SK-N-MC (cell line): ENCODE results near the gene TAS2R38.
A peak's percentile ranks its signal among the peaks of the same experiment; 100 is the strongest.
"Not testable (repeated sequence)": the region's sequence is repeated elsewhere in the genome, so short reads cannot be mapped to it uniquely, and the experiment has no call there.

Experiments
- DNase-seq: peaks from one replicate; pipeline ENCODE4 v3.0.0-alpha.2; 2011; ENCODE audit warnings: low read depth, low spot score
- H3K27ac ChIP-seq: fragments of 200-600 bp; sonication (generic); 2 replicates; pipeline ENCODE4 v1.5.1; 2016; ENCODE audit warnings: mixed run types
- H3K36me3 ChIP-seq: fragments of 200-600 bp; sonication (generic); 2 replicates; pipeline ENCODE4 v1.6.1; 2017; ENCODE audit warnings: antibody characterized with exemption, low read length, mixed read lengths; ENCODE audit not compliant: insufficient read depth
- H3K4me3 ChIP-seq: fragments of 200-600 bp; sonication (generic); 2 replicates; pipeline ENCODE4 v1.5.1; 2016
- H3K9ac ChIP-seq: fragments of 200-600 bp; sonication (generic); 2 replicates; pipeline ENCODE4 v1.8.0; 2017; ENCODE audit warnings: mixed run types, mixed read lengths; ENCODE audit not compliant: insufficient read length
- H3K9me3 ChIP-seq: fragments of 200-600 bp; sonication (generic); 2 replicates; pipeline ENCODE4 v1.6.1; 2017; ENCODE audit warnings: low read depth, mild to moderate bottlenecking, antibody characterized with exemption, low read length, moderate library complexity, mixed read lengths
- EZH2 ChIP-seq: fragments of 200-600 bp; sonication (generic); IDR thresholded peaks from one replicate; pipeline ENCODE4 v1.6.1; 2017; ENCODE audit warnings: antibody characterized with exemption
- FOXP2 ChIP-seq: optimal IDR thresholded peaks from 2 replicates; pipeline ENCODE3; 2011; ENCODE audit warnings: mild to moderate bottlenecking, moderate library complexity; ENCODE audit not compliant: insufficient read depth; ENCODE audit errors: extremely low read length, control extremely low read depth
- POLR2AphosphoS5 ChIP-seq: IDR thresholded peaks from 2 replicates; pipeline ENCODE4 v1.6.1; 2012; ENCODE audit warnings: mild to moderate bottlenecking, low read depth, low read length, borderline replicate concordance

The TAS2R38 gene

GRCh38 chr7:142001163-142001874, 27.7 kb upstream of the TAS2R38 start:
- Histone ChIP-seq H3K9ac (no peak overlapping the region), H3K9me3 (no peaks in the 10 kb centered on the region), H3K4me3 (no peak overlapping the region), H3K27ac (no peak overlapping the region), H3K36me3 (no peaks in the 10 kb centered on the region)
- no peak for DNase-seq
- TF ChIP-seq FOXP2 (no peak), POLR2AphosphoS5 (no peak), EZH2 (no peak)

- DNase-seq: no peak
- TF ChIP-seq EZH2 (no peak), POLR2AphosphoS5 (no peak), FOXP2 (no peak)
- Histone ChIP-seq H3K36me3 (no peaks in the 10 kb centered on the region), H3K9ac (no peak overlapping the region), H3K9me3 (no peaks in the 10 kb centered on the region), H3K27ac (no peak overlapping the region), H3K4me3 (no peak overlapping the region)
These were observed 26.7 kb upstream of the TAS2R38 start for GRCh38 chr7:142000244-142000643.

GRCh38 chr7:141999058-141999623, 25.6 kb upstream of the TAS2R38 start:
- no peak for TF ChIP-seq POLR2AphosphoS5
- no peak for TF ChIP-seq EZH2
- TF ChIP-seq FOXP2: no peak
- H3K4me3 ChIP-seq: no peak overlapping the region
- peak; percentile 53 for DNase-seq
- no peak overlapping the region for H3K9ac ChIP-seq
- no peaks in the 10 kb centered on the region for H3K36me3 ChIP-seq
- H3K9me3 ChIP-seq: no peaks in the 10 kb centered on the region
- H3K27ac ChIP-seq: no peak overlapping the region

GRCh38 chr7:141993354-141993753, 19.8 kb upstream of the TAS2R38 start:
- no peak for TF ChIP-seq POLR2AphosphoS5
- no peak for TF ChIP-seq EZH2
- no peak for TF ChIP-seq FOXP2
- no peak overlapping the region for H3K9ac ChIP-seq
- H3K9me3 ChIP-seq: no peaks in the 10 kb centered on the region
- no peak overlapping the region for H3K27ac ChIP-seq
- H3K36me3 ChIP-seq: no peaks in the 10 kb centered on the region
- no peak overlapping the region for H3K4me3 ChIP-seq
- DNase-seq: no peak

- Histone ChIP-seq H3K9ac (no peak overlapping the region), H3K9me3 (no peaks in the 10 kb centered on the region), H3K36me3 (no peaks in the 10 kb centered on the region), H3K27ac (no peak overlapping the region), H3K4me3 (no peak overlapping the region)
- no peak for DNase-seq
- TF ChIP-seq FOXP2 (no peak), POLR2AphosphoS5 (no peak), EZH2 (no peak)
These were observed 19.1 kb upstream of the TAS2R38 start for GRCh38 chr7:141992688-141993087.

- no peak for TF ChIP-seq FOXP2
- no peak for TF ChIP-seq POLR2AphosphoS5
- TF ChIP-seq EZH2: no peak
- no peak for DNase-seq
- H3K9me3 ChIP-seq: no peaks in the 10 kb centered on the region
- H3K27ac ChIP-seq: no peak overlapping the region
- H3K36me3 ChIP-seq: no peaks in the 10 kb centered on the region
- H3K4me3 ChIP-seq: no peak overlapping the region
- no peak overlapping the region for H3K9ac ChIP-seq
These were observed 18.6 kb upstream of the TAS2R38 start for GRCh38 chr7:141992156-141992555.

- Histone ChIP-seq H3K36me3 (no peaks in the 10 kb centered on the region), H3K9ac (no peak overlapping the region), H3K27ac (no peak overlapping the region), H3K9me3 (no peaks in the 10 kb centered on the region), H3K4me3 (no peak overlapping the region)
- TF ChIP-seq POLR2AphosphoS5 (no peak), EZH2 (no peak), FOXP2 (no peak)
- no peak for DNase-seq
These were observed 17.6 kb upstream of the TAS2R38 start for GRCh38 chr7:141991140-141991539.

GRCh38 chr7:141990011-141990725, 16.6 kb upstream of the TAS2R38 start:
- Histone ChIP-seq H3K36me3 (no peaks in the 10 kb centered on the region), H3K4me3 (no peak overlapping the region), H3K9me3 (no peaks in the 10 kb centered on the region), H3K27ac (no peak overlapping the region), H3K9ac (no peak overlapping the region)
- TF ChIP-seq POLR2AphosphoS5: no peak
- no peak for TF ChIP-seq EZH2
- TF ChIP-seq FOXP2: no peak
- no peak for DNase-seq

- H3K36me3 ChIP-seq, H3K9me3 ChIP-seq, H3K4me3 ChIP-seq, H3K27ac ChIP-seq, H3K9ac ChIP-seq, DNase-seq: not testable (repeated sequence)
These were observed 14.2 kb upstream of the TAS2R38 start for GRCh38 chr7:141987803-141988202.
